HFFc6 (cell line): ENCODE measurements around the gene FBXW11. TPM values are rescaled to one million over a fixed set of nuclear protein-coding genes. Genes with fewer than 3 reads are reported as not detected.

ENCODE experiments used
- DNase-seq: peaks from one replicate; pipeline ENCODE4 v3.0.0-alpha.2; 2018
- H3K27ac Mint-ChIP-seq: 2 replicates; pipeline ENCODE4 v1.8.0; 2020; ENCODE audit warnings: mild to moderate bottlenecking, mixed read lengths
- H3K27me3 Mint-ChIP-seq: 2 replicates; pipeline ENCODE4 v1.8.0; 2021; ENCODE audit warnings: mild to moderate bottlenecking, moderate library complexity, mixed read lengths; ENCODE audit not compliant: insufficient read depth
- H3K36me3 Mint-ChIP-seq: 2 replicates; pipeline ENCODE4 v1.8.0; 2021; ENCODE audit warnings: low read depth, mixed read lengths
- H3K4me1 Mint-ChIP-seq: 2 replicates; pipeline ENCODE4 v1.8.0; 2020; ENCODE audit warnings: low read depth, mixed read lengths
- H3K4me3 Mint-ChIP-seq: 2 replicates; pipeline ENCODE4 v1.8.0; 2020; ENCODE audit warnings: mild to moderate bottlenecking, moderate library complexity, mixed read lengths
- H3K9me3 Mint-ChIP-seq: 2 replicates; pipeline ENCODE4 v1.8.0; 2020; ENCODE audit warnings: mild to moderate bottlenecking, mixed read lengths
- total RNA-seq, 6 experiments: library from RNA; stranded (reverse); fragmentation: NEBNext Ultra II Directional; extraction: Animal tissue kit (Norgen Biotek cat#: 25700); gene quantifications; 2 replicates in 1 of 6; 3 replicates in 5 of 6; pipeline ENCODE4 v1.2.3, GENCODE V29; 2021
- TF ChIP-seq, protein P1 (sequence below): fragments of 200-600 bp; sonication (generic); IDR thresholded peaks from 2 replicates; pipeline ENCODE4 v1.5.0; 2021; ENCODE audit warnings: antibody characterized with exemption, mild to moderate bottlenecking

FBXW11 gene
- total RNA-seq, 6 experiments from 2014 or later = 54.5 to 60.5 (median 58.5) TPM

DNA sequence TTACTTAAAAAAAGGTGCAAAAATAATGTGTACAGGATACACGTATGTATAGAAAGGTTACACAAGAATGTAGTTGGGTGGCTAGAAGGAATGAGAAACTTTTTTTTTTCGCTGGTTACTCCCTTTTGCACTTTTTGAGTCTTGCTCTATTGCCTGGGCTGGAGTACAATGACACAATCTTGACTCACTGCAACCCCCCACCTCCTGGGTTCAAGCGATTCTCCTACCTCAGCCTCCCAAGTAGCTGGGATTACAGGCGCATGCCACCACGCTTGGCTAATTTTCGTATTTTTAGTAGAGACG is 15.8 kb downstream of the FBXW11 start:
- TF ChIP-seq, protein P1, sequence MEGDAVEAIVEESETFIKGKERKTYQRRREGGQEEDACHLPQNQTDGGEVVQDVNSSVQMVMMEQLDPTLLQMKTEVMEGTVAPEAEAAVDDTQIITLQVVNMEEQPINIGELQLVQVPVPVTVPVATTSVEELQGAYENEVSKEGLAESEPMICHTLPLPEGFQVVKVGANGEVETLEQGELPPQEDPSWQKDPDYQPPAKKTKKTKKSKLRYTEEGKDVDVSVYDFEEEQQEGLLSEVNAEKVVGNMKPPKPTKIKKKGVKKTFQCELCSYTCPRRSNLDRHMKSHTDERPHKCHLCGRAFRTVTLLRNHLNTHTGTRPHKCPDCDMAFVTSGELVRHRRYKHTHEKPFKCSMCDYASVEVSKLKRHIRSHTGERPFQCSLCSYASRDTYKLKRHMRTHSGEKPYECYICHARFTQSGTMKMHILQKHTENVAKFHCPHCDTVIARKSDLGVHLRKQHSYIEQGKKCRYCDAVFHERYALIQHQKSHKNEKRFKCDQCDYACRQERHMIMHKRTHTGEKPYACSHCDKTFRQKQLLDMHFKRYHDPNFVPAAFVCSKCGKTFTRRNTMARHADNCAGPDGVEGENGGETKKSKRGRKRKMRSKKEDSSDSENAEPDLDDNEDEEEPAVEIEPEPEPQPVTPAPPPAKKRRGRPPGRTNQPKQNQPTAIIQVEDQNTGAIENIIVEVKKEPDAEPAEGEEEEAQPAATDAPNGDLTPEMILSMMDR = no peak
- H3K27ac Mint-ChIP-seq = no peak overlapping the region
- peaks cover 34% of the 10 kb centered on the region for H3K36me3 Mint-ChIP-seq
- H3K27me3 Mint-ChIP-seq = no peaks in the 10 kb centered on the region
- no peaks in the 10 kb centered on the region for H3K9me3 Mint-ChIP-seq
- peaks cover 42% of the 10 kb centered on the region for H3K4me1 Mint-ChIP-seq
- no peak overlapping the region for H3K4me3 Mint-ChIP-seq
- no peak for DNase-seq

DNA sequence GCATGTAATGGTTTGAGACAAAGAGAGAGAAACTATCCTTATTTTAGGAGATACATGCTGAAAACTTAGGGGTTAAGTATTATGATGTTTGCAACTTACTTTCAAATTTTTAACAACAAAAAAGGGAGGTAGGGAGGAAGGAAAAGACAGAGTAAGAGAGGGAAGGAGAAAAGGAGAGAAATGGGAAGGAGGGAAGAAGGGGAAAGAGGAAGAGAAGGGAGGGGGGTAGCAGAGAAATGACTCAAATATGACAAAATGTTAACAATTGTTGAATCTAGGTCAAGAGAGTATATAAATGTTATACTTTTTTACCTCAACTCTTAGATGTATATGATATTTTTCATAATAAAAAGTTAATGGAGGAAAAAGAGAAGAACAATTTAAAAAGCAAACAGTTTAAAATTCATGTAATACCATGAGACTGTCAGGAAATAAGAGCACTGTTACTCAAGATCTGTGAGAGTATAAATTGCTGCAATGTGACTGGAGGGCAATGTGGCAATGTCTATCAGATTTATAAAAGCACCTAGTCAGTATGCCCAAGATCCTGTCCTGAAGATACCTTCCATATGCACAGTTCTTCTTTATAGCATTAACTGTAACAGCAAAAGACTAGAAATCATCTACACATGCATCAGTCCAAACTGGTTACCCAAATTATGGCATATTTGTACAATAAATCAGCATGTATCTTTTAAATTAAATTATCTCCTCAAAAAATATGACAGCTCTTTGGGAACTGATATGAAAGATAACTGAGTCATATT is 16.3 kb downstream of the FBXW11 start:
- Mint-ChIP-seq H3K4me1 (peaks cover 45% of the 10 kb centered on the region), H3K9me3 (no peaks in the 10 kb centered on the region), H3K27me3 (no peaks in the 10 kb centered on the region), H3K27ac (no peak overlapping the region), H3K4me3 (peak overlapping the region; percentile 8; the same call in 1 of the 2 replicates), H3K36me3 (peaks cover 34% of the 10 kb centered on the region)
- TF ChIP-seq, protein P1 = no peak
- no peak for DNase-seq

DNA sequence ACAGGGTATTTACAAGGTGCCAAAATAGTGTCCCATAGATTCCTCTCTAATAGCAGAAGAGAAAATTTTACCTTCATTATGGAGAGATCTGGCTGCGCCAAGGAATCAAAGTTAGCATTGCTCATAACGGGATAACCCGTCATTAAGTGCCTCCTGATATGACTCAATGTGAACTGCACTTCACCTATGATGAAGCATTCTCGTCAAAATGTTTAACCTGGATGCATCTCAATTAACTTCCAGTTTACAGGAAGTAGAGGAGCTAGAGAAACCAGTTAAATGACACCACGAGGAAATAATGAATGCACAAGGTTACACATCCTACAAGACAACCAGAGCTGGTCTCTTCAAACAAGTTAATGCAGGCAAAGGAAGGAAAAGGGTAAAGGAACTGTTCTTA is 17.2 kb downstream of the FBXW11 start:
- Mint-ChIP-seq H3K4me3 (no peak overlapping the region), H3K27me3 (no peaks in the 10 kb centered on the region), H3K27ac (peak overlapping the region; percentile 24; the same call in 1 of the 2 replicates), H3K36me3 (peaks cover 34% of the 10 kb centered on the region), H3K4me1 (peaks cover 53% of the 10 kb centered on the region), H3K9me3 (no peaks in the 10 kb centered on the region)
- TF ChIP-seq, protein P1 = no peak
- DNase-seq = no peak

DNA sequence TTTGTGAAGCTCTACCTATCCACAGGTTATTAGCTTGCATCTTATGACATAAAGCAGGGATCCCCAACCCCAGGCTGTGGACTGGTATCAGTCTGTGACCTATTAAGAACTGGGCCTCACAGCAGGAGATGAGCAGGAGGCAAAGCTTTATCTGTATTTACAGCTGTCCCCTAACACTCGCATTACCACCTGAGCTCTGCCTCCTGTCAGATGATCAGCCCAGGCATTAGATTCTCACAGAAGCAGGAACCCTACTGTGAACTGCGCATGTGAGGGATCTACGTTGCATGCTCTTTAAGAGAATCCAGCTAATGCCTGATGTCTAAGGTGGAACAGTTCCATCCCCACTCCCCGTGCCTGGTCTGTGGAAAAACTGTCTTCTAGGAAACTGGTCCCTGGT is 19.7 kb downstream of the FBXW11 start:
- Mint-ChIP-seq H3K36me3 (peaks cover 30% of the 10 kb centered on the region), H3K4me3 (no peak overlapping the region), H3K27ac (no peak overlapping the region)

DNA sequence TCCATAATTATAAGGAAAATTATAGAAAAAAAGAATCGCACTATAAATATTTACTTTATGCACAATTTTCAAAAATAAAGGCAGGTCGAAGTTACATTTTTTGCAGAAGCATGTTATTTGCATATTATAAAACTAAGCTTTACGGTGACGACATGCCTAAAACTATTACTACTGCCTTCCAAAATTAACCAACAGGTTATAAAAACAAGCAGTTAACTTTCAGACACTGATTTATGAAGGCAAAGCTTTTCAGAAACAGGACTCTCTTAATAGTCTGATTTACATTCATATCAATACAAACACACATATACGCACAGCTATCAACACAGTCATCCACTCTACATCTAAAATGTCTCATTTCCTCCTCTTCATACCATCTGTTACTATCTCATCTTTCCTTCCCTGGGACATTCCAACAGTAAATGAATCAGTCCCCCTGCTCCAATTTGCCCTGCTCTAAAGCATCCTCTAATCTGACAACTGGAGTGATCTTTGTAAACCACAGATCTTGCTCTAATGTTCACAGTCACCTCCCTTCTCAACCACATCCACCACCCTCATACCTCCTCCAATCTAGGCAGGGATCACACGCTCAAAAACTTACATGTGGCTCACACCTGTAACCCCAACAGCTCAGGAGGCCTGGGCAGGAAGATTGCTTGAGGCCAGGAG is 21.6 kb downstream of the FBXW11 start:
- peak overlapping the region; percentile 43 for H3K4me3 Mint-ChIP-seq
- H3K4me1 Mint-ChIP-seq = peaks cover 38% of the 10 kb centered on the region
- TF ChIP-seq, protein P1 = no peak
- H3K9me3 Mint-ChIP-seq = peaks cover 18% of the 10 kb centered on the region
- peak; percentile 93 for DNase-seq
- peaks cover 27% of the 10 kb centered on the region for H3K36me3 Mint-ChIP-seq
- H3K27me3 Mint-ChIP-seq = no peaks in the 10 kb centered on the region
- peak overlapping the region; percentile 73 for H3K27ac Mint-ChIP-seq

More for the DNA sequence above, 19.7 kb downstream of the FBXW11 start:
- TF ChIP-seq, protein P1 = no peak
- H3K4me1 Mint-ChIP-seq = peaks cover 53% of the 10 kb centered on the region
- H3K9me3 Mint-ChIP-seq = no peaks in the 10 kb centered on the region
- H3K27me3 Mint-ChIP-seq = no peaks in the 10 kb centered on the region
- no peak for DNase-seq
